A549 (cell line): Measurements from ENCODE around the gene SLC1A2. TPM values are rescaled to one million over a fixed set of nuclear protein-coding genes. Genes with fewer than 3 reads are reported as not detected.

Source experiments
- ATAC-seq, 2 experiments: fragments of 200-7000 bp in 1 of 2; fragments of >200 bp in 1 of 2; cut with Nextera tagmentation in 1 of 2; cut with Tn5 transposase in 1 of 2; 3 replicates each; pipeline versions ENCODE4 v1.8.0 to v1.9.1; 2018 to 2020; ENCODE audit warnings: mild to moderate bottlenecking in 1 of 2, moderate library complexity in 1 of 2
- CTCF ChIA-PET: fragments of 300-600 bp; sonication (Branson Sonifier 250); formaldehyde crosslinking; extraction: SDS; loops from one replicate; lab custom pipeline; 2021; ENCODE audit warnings: antibody characterized with exemption, inconsistent platforms; lab: Yijun Ruan, JAX
- POLR2A ChIA-PET: fragments of 350-600 bp; formaldehyde crosslinking; extraction: SDS; loops from one replicate; lab custom pipeline; 2021; ENCODE audit warnings: antibody characterized with exemption, inconsistent platforms; lab: Yijun Ruan, JAX
- DNase-seq, 2 experiments: peaks; one replicate each; pipeline versions ENCODE4 v3.0.0 to v3.0.0-alpha.2; 2011 to 2016; ENCODE audit warnings: low read depth in 1 of 2, low spot score in 1 of 2
- FAIRE-seq: peaks from 2 replicates; lab custom pipeline; 2011; peaks lifted over from hg19 to GRCh38; lab: Jason Lieb, UNC
- H3K27ac ChIP-seq, 2 experiments: fragments of >200 bp; sonication (Bioruptor Twin); formaldehyde crosslinking; 3 replicates each; pipeline ENCODE4 v1.5.1; 2016 to 2017
- H3K4me1 ChIP-seq: fragments of >200 bp; sonication (Bioruptor Twin); formaldehyde crosslinking; 3 replicates; pipeline ENCODE4 v1.6.1; 2016
- H3K4me2 ChIP-seq: fragments of >200 bp; sonication (Bioruptor Twin); formaldehyde crosslinking; 3 replicates; pipeline ENCODE4 v1.6.1; 2016
- H3K4me3 ChIP-seq: fragments of >200 bp; sonication (Bioruptor Twin); formaldehyde crosslinking; 3 replicates; pipeline ENCODE4 v1.5.1; 2016
- H3K9me3 ChIP-seq: fragments of >200 bp; sonication (Bioruptor Twin); formaldehyde crosslinking; 3 replicates; pipeline ENCODE4 v1.6.1; 2016
- CBX2 ChIP-seq: fragments of 200-600 bp; sonication (generic); IDR thresholded peaks from 2 replicates; pipeline ENCODE4 v1.6.1; 2016; ENCODE audit warnings: low read depth, mild to moderate bottlenecking, borderline replicate concordance
- CBX8 ChIP-seq: fragments of 200-600 bp; sonication (generic); IDR thresholded peaks from 2 replicates; pipeline ENCODE4 v1.6.1; 2016
- CHD2 ChIP-seq: fragments of 150-350 bp; IDR thresholded peaks from 2 replicates; pipeline ENCODE4 v1.6.1; 2014; ENCODE audit warnings: low read length; ENCODE audit not compliant: partially characterized antibody
- CHD4 ChIP-seq: fragments of 200-600 bp; sonication (generic); IDR thresholded peaks from 2 replicates; pipeline ENCODE4 v1.6.1; 2016; ENCODE audit warnings: antibody characterized with exemption, mild to moderate bottlenecking, borderline replicate concordance
- CTCF ChIP-seq: fragments of >200 bp; sonication (Bioruptor Twin); formaldehyde crosslinking; IDR thresholded peaks from 3 replicates; pipeline ENCODE4 v1.5.1; 2016
- EHMT2 ChIP-seq: fragments of 200-600 bp; sonication (generic); IDR thresholded peaks from 2 replicates; pipeline ENCODE4 v1.6.1; 2016; ENCODE audit warnings: antibody characterized with exemption, low read depth, mild to moderate bottlenecking, moderate library complexity
- EP300 ChIP-seq, 2 experiments: fragments of >200 bp; sonication (Bioruptor Twin); formaldehyde crosslinking; IDR thresholded peaks; 2 replicates in 1 of 2; 3 replicates in 1 of 2; pipeline ENCODE4 v1.6.1; 2016 to 2017
- ESRRA ChIP-seq: fragments of 150-350 bp; IDR thresholded peaks from 2 replicates; pipeline ENCODE4 v1.6.1; 2014; ENCODE audit warnings: mild to moderate bottlenecking, low read length, borderline replicate concordance
- FOSL2 ChIP-seq, 2 experiments: fragments of 450-650 bp in 1 of 2; fragments of >200 bp in 1 of 2; sonication (Bioruptor Twin) in 1 of 2; formaldehyde crosslinking; IDR thresholded peaks; 2 replicates each; pipeline versions ENCODE4 v1.5.0 to v1.6.1; 2016 to 2020; ENCODE audit warnings: mild to moderate bottlenecking in 1 of 2, moderate library complexity in 1 of 2
- HES2 ChIP-seq: fragments of >200 bp; sonication (Bioruptor Twin); formaldehyde crosslinking; IDR thresholded peaks from 2 replicates; pipeline ENCODE4 v1.6.1; 2016
- HEYL ChIP-seq: fragments of 250-450 bp; sonication (Bioruptor Pico); IDR thresholded peaks from 2 replicates; pipeline ENCODE4 v1.8.0; 2021; ENCODE audit warnings: mild to moderate bottlenecking, moderate library complexity
- HOXA7 ChIP-seq: fragments of 250-450 bp; sonication (Bioruptor Pico); IDR thresholded peaks from 2 replicates; pipeline ENCODE4 v1.5.0; 2020; ENCODE audit warnings: mild to moderate bottlenecking, moderate library complexity
- KDM1A ChIP-seq: fragments of 200-600 bp; sonication (generic); IDR thresholded peaks from 2 replicates; pipeline ENCODE4 v1.6.1; 2016; ENCODE audit warnings: low read depth, mild to moderate bottlenecking
- MYC ChIP-seq: IDR thresholded peaks from 2 replicates; pipeline ENCODE4 v1.6.1; 2012; ENCODE audit warnings: mild to moderate bottlenecking, inconsistent platforms, low read length, improper control_type of control experiment, borderline replicate concordance
- NFE2L2 ChIP-seq: fragments of 150-350 bp; conservative IDR thresholded peaks from 2 replicates; pipeline ENCODE4 v1.6.1; 2014; ENCODE audit warnings: low read length
- NPAS2 ChIP-seq: fragments of 250-450 bp; sonication (Bioruptor Pico); IDR thresholded peaks from 2 replicates; pipeline ENCODE4 v1.8.0; 2022; ENCODE audit warnings: mild to moderate bottlenecking, moderate library complexity, borderline replicate concordance
- NR3C1 ChIP-seq: fragments of >200 bp; sonication (Bioruptor Twin); formaldehyde crosslinking; IDR thresholded peaks from 3 replicates; pipeline ENCODE4 v1.6.1; 2017
- PHF8 ChIP-seq: fragments of 200-600 bp; sonication (generic); IDR thresholded peaks from 2 replicates; pipeline ENCODE4 v1.6.1; 2016; ENCODE audit warnings: low read depth, mild to moderate bottlenecking, antibody characterized with exemption, moderate library complexity, borderline replicate concordance
- RARB ChIP-seq: fragments of 250-450 bp; sonication (Bioruptor Pico); IDR thresholded peaks from 2 replicates; pipeline ENCODE4 v1.8.0; 2021; ENCODE audit warnings: mild to moderate bottlenecking, moderate library complexity
- REST ChIP-seq: fragments of 200-600 bp; sonication (generic); IDR thresholded peaks from 2 replicates; pipeline ENCODE4 v1.6.1; 2016; ENCODE audit warnings: antibody characterized with exemption, mild to moderate bottlenecking, moderate library complexity
- RFX5 ChIP-seq: fragments of 450-650 bp; IDR thresholded peaks from 2 replicates; pipeline ENCODE4 v1.7.1; 2014; ENCODE audit warnings: antibody characterized with exemption, mild to moderate bottlenecking, moderate library complexity
- SREBF2 ChIP-seq: fragments of 450-650 bp; IDR thresholded peaks from 2 replicates; pipeline ENCODE4 v1.6.1; 2014; ENCODE audit warnings: mild to moderate bottlenecking, moderate library complexity
- TP53 ChIP-seq: fragments of 250-450 bp; sonication (Bioruptor Pico); IDR thresholded peaks from 2 replicates; pipeline ENCODE4 v1.5.0; 2021; ENCODE audit warnings: mild to moderate bottlenecking, moderate library complexity
- ZC3H11A ChIP-seq: fragments of 450-650 bp; IDR thresholded peaks from 2 replicates; pipeline ENCODE4 v1.6.1; 2014; ENCODE audit warnings: antibody characterized with exemption, mild to moderate bottlenecking
- WGBS: methylation state at CpG from one replicate; pipeline ENCODE4 v1.1.6; 2017; ENCODE audit errors: missing lambda C conversion rate; 5-methylcytosine and 5-hydroxymethylcytosine counted together
- polyA plus RNA-seq, 4 experiments: library from polyadenylated mRNA; depleted of rRNA in 3 of 4; stranded (reverse); fragments of >200 nt; fragmentation: RNase III in 1 of 4; extraction: RNeasy Plus Mini Kit Qiagen cat#74134 plus additional on column Dnase treatment in 1 of 4; gene quantifications; 2 replicates in 3 of 4; 3 replicates in 1 of 4; pipeline ENCODE4 v1.2.3, GENCODE V29; 2011 to 2017
- TF ChIP-seq, protein P1 (sequence below): fragments of >200 bp; sonication (Bioruptor Twin); formaldehyde crosslinking; IDR thresholded peaks from 3 replicates; pipeline ENCODE4 v1.6.1; 2016
- TF ChIP-seq, protein P2 (sequence below): IDR thresholded peaks from 2 replicates; pipeline ENCODE4 v1.6.1; 2012
- TF ChIP-seq, protein P3 (sequence below): IDR thresholded peaks from 2 replicates; pipeline ENCODE4 v1.6.1; 2012

The SLC1A2 gene
- polyA plus RNA-seq, 2 of the 4 experiments (the other 2 are of a cell fraction): 0.01 to 0.14 TPM

GRCh38 chr11:35433588-35433987 lies 14.2 kb upstream of the SLC1A2 start (continued):
- TF ChIP-seq NPAS2 (CRISPR knock-in tag) (no peak), EHMT2 (no peak), HES2 (no peak), TP53 (CRISPR knock-in tag) (no peak), PHF8 (no peak), SREBF2 (no peak), CHD4 (no peak), NR3C1 (no peak)
- TF ChIP-seq, protein P1, sequence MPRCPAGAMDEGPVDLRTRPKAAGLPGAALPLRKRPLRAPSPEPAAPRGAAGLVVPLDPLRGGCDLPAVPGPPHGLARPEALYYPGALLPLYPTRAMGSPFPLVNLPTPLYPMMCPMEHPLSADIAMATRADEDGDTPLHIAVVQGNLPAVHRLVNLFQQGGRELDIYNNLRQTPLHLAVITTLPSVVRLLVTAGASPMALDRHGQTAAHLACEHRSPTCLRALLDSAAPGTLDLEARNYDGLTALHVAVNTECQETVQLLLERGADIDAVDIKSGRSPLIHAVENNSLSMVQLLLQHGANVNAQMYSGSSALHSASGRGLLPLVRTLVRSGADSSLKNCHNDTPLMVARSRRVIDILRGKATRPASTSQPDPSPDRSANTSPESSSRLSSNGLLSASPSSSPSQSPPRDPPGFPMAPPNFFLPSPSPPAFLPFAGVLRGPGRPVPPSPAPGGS: no peak
- TF ChIP-seq, protein P2, sequence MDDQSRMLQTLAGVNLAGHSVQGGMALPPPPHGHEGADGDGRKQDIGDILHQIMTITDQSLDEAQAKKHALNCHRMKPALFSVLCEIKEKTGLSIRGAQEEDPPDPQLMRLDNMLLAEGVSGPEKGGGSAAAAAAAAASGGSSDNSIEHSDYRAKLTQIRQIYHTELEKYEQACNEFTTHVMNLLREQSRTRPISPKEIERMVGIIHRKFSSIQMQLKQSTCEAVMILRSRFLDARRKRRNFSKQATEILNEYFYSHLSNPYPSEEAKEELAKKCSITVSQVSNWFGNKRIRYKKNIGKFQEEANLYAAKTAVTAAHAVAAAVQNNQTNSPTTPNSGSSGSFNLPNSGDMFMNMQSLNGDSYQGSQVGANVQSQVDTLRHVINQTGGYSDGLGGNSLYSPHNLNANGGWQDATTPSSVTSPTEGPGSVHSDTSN: no peak

- ATAC-seq (no peak), FAIRE-seq (no peak), DNase-seq (no peak)
- no peaks in the 10 kb centered on the region for H3K4me1 ChIP-seq
- POLR2A ChIA-PET: no interaction called here
- H3K27ac ChIP-seq: no peak overlapping the region
- TF ChIP-seq HEYL (CRISPR knock-in tag) (no peak), RARB (no peak), SREBF2 (no peak), MYC (no peak), ZC3H11A (no peak), EHMT2 (no peak), TP53 (CRISPR knock-in tag) (no peak), REST (no peak)
- TF ChIP-seq, protein P3, sequence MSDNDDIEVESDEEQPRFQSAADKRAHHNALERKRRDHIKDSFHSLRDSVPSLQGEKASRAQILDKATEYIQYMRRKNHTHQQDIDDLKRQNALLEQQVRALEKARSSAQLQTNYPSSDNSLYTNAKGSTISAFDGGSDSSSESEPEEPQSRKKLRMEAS: no peak
- WGBS: 53% methylated on average over 8 of the region's 14 CpGs
- no peak overlapping the region for H3K4me3 ChIP-seq
- CTCF ChIA-PET: interaction anchor here (1.2 to 1.4 kb wide), 2 partner anchors 20 to 53 kb away, joined by 4 read pairs; no protein-coding TSS in a partner anchor
- no peaks in the 10 kb centered on the region for H3K9me3 ChIP-seq
- no peak overlapping the region for H3K4me2 ChIP-seq
Observed at GRCh38 chr11:35432464-35432863, 13.1 kb upstream of the SLC1A2 start.

GRCh38 chr11:35427071-35427470 lies 7.7 kb upstream of the SLC1A2 start:
- TF ChIP-seq CHD2 (no peak), CBX2 (no peak), KDM1A (no peak), EP300 (IDR thresholded peaks at IDR 0.05) (no peak), NFE2L2 (no peak), NPAS2 (CRISPR knock-in tag) (no peak), CTCF (no peak), HOXA7 (no peak), RFX5 (no peak), CBX8 (no peak), FOSL2 (IDR thresholded peaks at IDR 0.05) (no peak), FOSL2 (CRISPR knock-in tag; IDR thresholded peaks at IDR 0.05) (no peak), ESRRA (no peak)
- H3K4me3 ChIP-seq: no peak overlapping the region
- H3K27ac ChIP-seq: no peak overlapping the region
- no peaks in the 10 kb centered on the region for H3K4me1 ChIP-seq
- ChIA-PET POLR2A (no interaction called here), CTCF (interaction anchor here (0.6 to 1.6 kb wide), 2 partner anchors 10 to 1121 kb away, joined by 4 read pairs; no protein-coding TSS in a partner anchor)
- DNase-seq: no peak
- FAIRE-seq: no peak
- 2% methylated on average over 3 of the region's 3 CpGs for WGBS
- no peaks in the 10 kb centered on the region; the same call in 2 of the 3 replicates for H3K9me3 ChIP-seq
- ATAC-seq: no peak
- no peak overlapping the region for H3K4me2 ChIP-seq
